ENCODE measurements around the gene EXTL1. TPM values are rescaled to one million over a fixed set of nuclear protein-coding genes. Genes with fewer than 3 reads are reported as not detected.

EXTL1 gene
- total RNA-seq, 1 experiment from 2014 or later: 1.0 TPM

GRCh38 chr1:26079178-26079563, 57.6 kb downstream of the EXTL1 start:
- Histone ChIP-seq H3K4me1 (ENCODE audit: insufficient read depth, low read length) (no peaks in the 10 kb centered on the region; the same call in 1 of the 2 replicates), H2BK20ac (ENCODE audit: low read depth, low read length, poor library complexity, severe bottlenecking) (no peak overlapping the region), H2BK15ac (ENCODE audit: low read depth, low read length) (no peak overlapping the region), H2AFZ (ENCODE audit: low read length) (no peak overlapping the region), H3K9ac (ENCODE audit: extremely low read depth, insufficient read length, low read length) (no peak overlapping the region), H3K4ac (ENCODE audit: low read depth, low read length) (no peak overlapping the region), H3K23me2 (ENCODE audit: insufficient read length, low read depth, low read length, poor library complexity, severe bottlenecking) (no peaks in the 10 kb centered on the region), H4K5ac (ENCODE audit: insufficient read length, low read depth, low read length) (no peak overlapping the region), H2BK120ac (ENCODE audit: low read depth, low read length, poor library complexity, severe bottlenecking) (no peak overlapping the region), H2BK5ac (ENCODE audit: insufficient read length, low read length) (no peak overlapping the region), H4K8ac (replicated peaks; ENCODE audit: insufficient read length, low read depth, low read length) (no peak overlapping the region), H3K23ac (ENCODE audit: insufficient read length, low read depth, low read length) (no peak overlapping the region), H3K18ac (ENCODE audit: insufficient read length, low read depth, low read length) (no peak overlapping the region), H2AK5ac (ENCODE audit: insufficient read length, low read length) (no peak overlapping the region), H4K91ac (ENCODE audit: insufficient read length, low read depth, low read length) (no peak overlapping the region), H3T11ph (ENCODE audit: low read length) (no peak overlapping the region), H3K79me1 (ENCODE audit: insufficient read depth, low read depth, low read length, poor library complexity, severe bottlenecking) (no peaks in the 10 kb centered on the region), H3K79me2 (ENCODE audit: insufficient read depth, low read length) (no peaks in the 10 kb centered on the region), H3K14ac (ENCODE audit: insufficient read depth, low read length) (no peak overlapping the region), H3K9me3 (ENCODE audit: control insufficient read depth, low read depth, low read length) (no peaks in the 10 kb centered on the region), H4K20me1 (ENCODE audit: control insufficient read depth, insufficient read depth, insufficient read length) (no peaks in the 10 kb centered on the region), H3K27me3 (ENCODE audit: insufficient read depth, low read length) (no peaks in the 10 kb centered on the region), H2BK12ac (ENCODE audit: insufficient read length, low read depth, low read length) (no peak overlapping the region), H3K27ac (ENCODE audit: insufficient read length, low read depth, low read length) (no peak overlapping the region), H3K56ac (ENCODE audit: insufficient read length, low read depth, low read length) (no peak overlapping the region), H3K4me2 (ENCODE audit: insufficient read depth, insufficient read length, low read length) (no peak overlapping the region)
- no peak for DNase-seq
- H3K4me1 Mint-ChIP-seq: peaks cover 12 to 15% of the 10 kb centered on the region in 2 experiments
- no peak overlapping the region for H3K4me3 Mint-ChIP-seq
- no peak for TF ChIP-seq CTCF (conservative IDR thresholded peaks at IDR 0.05)
- peaks cover 9% of the 10 kb centered on the region for H3K27me3 Mint-ChIP-seq (ENCODE audit: low read depth)
- peak overlapping the region in 2 of 3 experiments; percentile 44 to 87; a peak in 1 of 7 replicates for H3K27ac Mint-ChIP-seq
- no CpG with 5 or more reads among the region's 7 CpGs for WGBS (ENCODE audit: extremely low coverage, insufficient read length, low lambda C conversion rate)
- no peaks in the 10 kb centered on the region for H3K9me3 Mint-ChIP-seq
- no peaks in the 10 kb centered on the region for H3K36me3 Mint-ChIP-seq (ENCODE audit: insufficient read depth in 1 of 3, low read depth in 3 of 3)

All from H9 (cell line).